ENCODE measurements around the gene SFT2D3.

GRCh38 chr2:127681976-127682857, 19.1 kb upstream of the SFT2D3 start:
- TF ChIP-seq, protein P1, sequence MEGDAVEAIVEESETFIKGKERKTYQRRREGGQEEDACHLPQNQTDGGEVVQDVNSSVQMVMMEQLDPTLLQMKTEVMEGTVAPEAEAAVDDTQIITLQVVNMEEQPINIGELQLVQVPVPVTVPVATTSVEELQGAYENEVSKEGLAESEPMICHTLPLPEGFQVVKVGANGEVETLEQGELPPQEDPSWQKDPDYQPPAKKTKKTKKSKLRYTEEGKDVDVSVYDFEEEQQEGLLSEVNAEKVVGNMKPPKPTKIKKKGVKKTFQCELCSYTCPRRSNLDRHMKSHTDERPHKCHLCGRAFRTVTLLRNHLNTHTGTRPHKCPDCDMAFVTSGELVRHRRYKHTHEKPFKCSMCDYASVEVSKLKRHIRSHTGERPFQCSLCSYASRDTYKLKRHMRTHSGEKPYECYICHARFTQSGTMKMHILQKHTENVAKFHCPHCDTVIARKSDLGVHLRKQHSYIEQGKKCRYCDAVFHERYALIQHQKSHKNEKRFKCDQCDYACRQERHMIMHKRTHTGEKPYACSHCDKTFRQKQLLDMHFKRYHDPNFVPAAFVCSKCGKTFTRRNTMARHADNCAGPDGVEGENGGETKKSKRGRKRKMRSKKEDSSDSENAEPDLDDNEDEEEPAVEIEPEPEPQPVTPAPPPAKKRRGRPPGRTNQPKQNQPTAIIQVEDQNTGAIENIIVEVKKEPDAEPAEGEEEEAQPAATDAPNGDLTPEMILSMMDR (IDR thresholded peaks at IDR 0.05) = no peak
- no peak for TF ChIP-seq POLR2A (IDR thresholded peaks at IDR 0.05)

Measured in esophagus squamous epithelium (tissue), 4 donors.